GM12872 (cell line): ENCODE measurements around the gene LRG1.

Source experiments
- TF ChIP-seq, protein P1 (sequence below): IDR thresholded peaks from 3 replicates; pipeline ENCODE4 v1.5.1; 2011; ENCODE audit warnings: low read depth, mild to moderate bottlenecking, low read length, moderate library complexity; ENCODE audit not compliant: insufficient read depth

The LRG1 gene

DNA sequence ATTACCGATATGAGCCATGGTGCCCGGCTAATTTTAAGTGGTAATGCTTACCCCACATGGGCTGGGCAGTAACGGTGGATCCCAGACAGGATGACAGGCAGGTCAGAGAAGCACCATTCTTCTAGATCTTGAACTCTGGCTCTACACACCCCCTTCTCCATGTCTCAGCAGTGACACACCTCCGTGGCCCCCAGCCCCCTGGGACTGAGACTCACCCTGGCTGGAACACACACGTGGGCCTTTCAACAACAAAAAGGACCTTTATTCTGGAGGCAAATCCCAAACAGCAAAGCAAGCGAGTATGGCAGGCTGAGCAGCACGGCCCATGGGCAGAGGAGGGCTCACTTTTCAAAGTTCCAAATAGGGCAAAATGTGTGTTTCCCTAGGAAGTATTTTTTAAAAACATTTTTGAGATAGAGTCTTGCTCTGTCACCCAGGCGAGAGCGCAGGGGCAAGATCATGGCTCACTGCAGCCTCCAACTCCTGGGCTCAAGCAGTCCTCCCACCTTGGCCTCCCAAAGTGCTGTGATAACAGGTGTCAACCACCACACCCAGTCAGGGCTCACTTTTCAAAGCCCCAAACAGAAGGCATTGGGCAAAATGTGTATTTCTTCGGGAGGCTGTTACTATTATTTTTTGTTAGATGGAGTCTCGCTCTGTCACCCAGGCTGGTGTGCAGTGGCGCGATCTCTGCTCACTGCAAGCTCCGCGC is 17.4 kb downstream of the LRG1 start:
- TF ChIP-seq, protein P1, sequence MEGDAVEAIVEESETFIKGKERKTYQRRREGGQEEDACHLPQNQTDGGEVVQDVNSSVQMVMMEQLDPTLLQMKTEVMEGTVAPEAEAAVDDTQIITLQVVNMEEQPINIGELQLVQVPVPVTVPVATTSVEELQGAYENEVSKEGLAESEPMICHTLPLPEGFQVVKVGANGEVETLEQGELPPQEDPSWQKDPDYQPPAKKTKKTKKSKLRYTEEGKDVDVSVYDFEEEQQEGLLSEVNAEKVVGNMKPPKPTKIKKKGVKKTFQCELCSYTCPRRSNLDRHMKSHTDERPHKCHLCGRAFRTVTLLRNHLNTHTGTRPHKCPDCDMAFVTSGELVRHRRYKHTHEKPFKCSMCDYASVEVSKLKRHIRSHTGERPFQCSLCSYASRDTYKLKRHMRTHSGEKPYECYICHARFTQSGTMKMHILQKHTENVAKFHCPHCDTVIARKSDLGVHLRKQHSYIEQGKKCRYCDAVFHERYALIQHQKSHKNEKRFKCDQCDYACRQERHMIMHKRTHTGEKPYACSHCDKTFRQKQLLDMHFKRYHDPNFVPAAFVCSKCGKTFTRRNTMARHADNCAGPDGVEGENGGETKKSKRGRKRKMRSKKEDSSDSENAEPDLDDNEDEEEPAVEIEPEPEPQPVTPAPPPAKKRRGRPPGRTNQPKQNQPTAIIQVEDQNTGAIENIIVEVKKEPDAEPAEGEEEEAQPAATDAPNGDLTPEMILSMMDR, result no peak

DNA sequence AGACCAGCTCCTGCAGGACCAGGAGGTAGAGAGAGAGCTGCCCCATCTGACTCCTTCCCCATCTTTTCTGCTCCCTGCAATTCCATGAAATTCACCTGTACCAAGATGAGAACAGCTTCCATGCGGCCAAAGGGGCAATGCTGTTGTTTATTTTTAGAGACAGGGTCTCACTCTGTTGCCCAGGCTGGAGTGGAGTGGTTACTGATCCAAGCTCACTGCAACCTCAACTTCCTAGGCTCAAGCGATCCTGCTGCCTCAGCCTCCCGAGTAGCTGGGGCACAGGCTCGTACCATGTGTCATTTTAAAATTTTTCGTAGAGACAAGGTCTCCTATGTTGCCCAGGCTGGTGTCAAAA is 18.0 kb downstream of the LRG1 start:
- TF ChIP-seq, protein P1, result no peak

DNA sequence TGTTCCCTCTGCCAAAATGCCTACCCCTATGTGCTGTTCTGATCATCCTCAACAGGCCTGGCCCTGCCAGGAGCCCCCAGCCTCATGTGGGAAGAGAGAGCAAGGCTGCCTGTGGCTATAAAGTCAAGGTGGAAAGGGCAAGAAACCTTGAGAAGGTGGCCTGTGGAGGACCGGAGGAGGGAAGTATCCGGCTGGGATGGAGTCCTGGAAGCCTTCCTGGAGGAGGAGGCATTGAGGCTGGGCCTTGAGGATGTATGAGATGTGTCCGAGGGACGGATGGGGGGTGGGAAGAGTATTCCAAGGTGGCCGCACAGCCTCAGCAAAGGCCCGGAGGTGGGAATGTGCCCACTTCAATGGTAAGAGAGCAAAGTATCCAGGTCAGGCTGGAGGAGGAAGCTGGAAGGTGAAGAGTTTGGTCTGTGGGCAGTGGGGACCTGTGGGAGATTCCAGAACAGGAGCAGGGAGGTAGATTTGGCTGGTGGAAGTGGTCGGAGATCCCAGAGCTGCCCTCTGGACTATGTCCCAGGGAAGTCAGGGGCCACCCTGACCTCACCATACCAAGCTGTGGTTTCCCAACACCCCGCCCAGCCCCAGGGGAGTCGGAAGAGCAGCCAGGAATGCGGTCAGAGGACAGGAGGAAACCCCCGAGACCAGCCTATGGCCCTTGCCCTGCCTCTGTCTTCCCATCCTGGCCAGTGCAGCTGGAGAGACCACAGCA is 18.5 kb downstream of the LRG1 start:
- TF ChIP-seq, protein P1, result no peak

DNA sequence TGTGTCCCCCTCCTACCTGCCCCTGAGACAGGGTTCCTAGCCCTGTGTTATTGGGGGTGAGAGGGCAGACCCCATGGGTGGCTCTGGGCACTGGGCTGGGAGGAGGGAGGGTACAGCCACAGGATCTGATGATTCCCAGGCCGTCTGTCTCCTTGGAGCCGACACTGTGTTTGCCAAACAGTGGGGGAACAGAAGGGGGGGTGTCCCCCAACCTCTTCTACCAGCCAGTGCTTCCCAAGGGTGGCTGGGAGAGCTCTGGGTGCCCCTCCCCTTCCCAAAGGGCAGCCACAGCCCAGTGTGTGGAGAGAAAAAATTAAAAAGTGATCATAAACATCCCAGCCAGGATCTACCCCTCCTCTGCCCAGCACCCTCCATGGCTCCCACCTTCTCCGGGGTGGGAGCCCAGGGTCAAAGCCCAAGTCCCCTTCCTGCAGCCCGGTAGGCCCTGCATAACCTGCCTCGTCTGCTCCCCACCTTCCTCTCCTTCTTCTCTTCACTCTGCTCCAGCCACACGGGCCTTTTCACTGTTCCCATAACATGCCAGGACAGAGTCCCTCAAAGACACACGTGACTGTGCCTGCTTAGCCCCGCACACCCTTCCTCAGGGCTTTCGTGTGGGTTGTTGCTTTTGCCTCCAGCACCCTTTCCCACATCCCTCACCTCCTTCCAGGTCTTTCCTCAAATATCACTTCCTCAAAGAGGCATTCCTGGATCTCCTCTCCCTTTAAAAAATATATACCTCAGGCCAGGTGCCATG is 20.1 kb downstream of the LRG1 start:
- TF ChIP-seq, protein P1, result no peak

DNA sequence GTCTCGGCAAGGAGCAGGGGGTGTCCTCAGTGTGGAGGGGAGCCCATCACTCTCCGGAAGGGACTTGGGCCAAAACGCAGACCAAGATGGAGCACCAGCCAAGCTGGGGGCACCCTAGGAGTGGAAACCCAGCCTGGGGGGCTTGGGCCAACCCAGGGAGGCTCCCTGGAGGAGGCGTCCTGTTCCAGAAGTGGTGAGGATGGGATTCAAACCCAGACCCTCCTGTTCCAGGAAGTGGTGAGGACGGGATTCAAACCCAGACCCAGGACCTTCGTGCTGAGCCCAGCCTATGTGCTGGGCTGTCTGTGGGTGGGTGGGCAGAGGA is 20.7 kb downstream of the LRG1 start:
- TF ChIP-seq, protein P1, result no peak

DNA sequence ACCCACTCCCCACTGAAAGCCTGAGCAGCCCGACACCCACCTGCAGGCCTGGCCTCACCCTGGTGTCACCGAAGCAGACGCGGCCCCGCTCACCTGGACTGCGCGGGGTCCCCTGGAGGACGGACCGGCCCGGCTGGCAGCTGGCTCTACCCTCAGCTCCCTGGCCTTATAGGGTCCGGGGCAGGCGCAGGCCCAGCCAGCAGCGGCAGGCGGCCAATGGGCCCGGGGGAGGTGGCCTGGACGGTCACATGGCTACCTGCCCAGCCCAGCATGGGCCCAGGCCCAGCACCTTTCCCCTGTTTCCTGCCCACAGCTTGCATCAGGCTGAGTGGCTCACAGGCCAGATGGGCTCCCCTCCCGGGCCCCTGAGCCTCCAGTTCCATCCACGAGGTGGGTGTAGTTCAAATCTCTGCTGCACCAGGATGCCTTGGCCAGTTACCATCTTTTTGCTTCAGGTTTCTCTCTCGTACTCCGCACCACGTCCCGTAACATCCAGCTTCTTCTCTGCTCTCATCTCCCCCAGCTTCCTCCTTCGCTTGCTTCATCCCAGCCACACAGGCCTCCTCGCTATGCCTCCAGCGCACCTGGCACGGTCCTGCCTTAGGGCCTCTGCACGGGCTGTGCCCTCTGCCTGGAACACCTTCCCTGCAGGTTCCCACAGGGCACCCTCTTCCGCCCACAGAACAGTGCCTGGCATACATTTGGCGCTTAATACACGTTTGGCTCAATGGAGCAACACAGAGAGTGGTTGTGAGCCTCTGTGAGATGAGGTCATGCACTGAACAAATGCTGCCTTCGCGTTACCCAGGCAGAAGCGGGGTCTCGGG is 21.3 kb downstream of the LRG1 start, which contains the start of gene PLIN4:
PLIN4 (minus strand) TSS at position 142 of the 827 bp plus-strand sequence. CDS start 214 bp downstream, outside the sequence.
- TF ChIP-seq, protein P1, result no peak
